Measurements from ENCODE around the gene INPP5A.
A peak's percentile ranks its signal among the peaks of the same experiment; 100 is the strongest.
"Not testable (repeated sequence)": the region's sequence is repeated elsewhere in the genome, so short reads cannot be mapped to it uniquely, and the experiment has no call there.

The INPP5A gene

DNA sequence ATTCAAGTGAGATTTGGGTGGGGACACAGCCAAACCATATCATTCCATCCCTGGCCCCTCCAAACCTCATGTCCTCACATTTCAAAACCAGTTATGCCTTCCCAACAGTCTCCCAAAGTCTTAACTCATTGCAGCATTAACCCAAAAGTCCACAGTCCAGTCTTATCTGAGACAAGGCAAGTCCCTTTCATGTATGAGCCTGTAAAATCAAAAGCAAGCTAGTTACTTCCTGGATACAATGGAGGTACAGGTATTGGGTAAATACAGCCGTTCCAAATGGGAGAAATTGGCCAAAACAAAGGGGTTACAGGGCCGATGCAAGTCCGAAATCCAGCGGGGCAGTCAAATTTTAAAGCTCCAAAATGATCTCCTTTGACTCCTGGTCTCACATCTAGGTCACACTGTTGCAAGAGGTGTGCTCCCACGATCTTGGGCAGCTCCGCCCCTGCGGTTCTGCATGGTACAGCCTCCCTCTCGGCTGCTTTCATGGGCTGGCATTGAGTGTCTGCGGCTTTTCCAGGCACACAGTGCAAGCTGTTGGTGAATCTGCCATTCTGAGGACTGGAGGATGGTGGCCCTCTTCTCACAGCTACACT lies 61.5 kb downstream of the INPP5A start:
- not testable (repeated sequence) for DNase-seq (ENCODE audit: low spot score)

DNA sequence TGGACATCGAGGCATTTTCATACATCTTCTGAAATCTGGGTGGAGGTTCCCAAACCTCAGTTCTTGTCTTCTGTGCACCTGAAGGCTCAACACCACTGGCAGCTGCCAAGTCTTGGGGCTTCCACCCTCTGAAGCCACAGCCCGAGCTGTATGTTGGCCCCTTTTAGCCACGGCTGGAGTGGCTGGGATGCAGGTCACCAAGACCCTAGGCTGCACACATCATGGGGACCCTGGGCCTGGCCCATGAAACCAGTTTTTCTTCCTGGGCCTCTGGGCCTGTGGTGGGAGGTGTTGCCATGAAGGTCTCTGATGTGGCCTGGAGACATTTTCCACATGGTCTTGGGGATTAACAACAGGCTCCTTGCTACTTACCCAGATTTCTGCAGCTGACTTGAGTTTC lies 62.1 kb downstream of the INPP5A start:
- DNase-seq (ENCODE audit: low spot score), result no peak

DNA sequence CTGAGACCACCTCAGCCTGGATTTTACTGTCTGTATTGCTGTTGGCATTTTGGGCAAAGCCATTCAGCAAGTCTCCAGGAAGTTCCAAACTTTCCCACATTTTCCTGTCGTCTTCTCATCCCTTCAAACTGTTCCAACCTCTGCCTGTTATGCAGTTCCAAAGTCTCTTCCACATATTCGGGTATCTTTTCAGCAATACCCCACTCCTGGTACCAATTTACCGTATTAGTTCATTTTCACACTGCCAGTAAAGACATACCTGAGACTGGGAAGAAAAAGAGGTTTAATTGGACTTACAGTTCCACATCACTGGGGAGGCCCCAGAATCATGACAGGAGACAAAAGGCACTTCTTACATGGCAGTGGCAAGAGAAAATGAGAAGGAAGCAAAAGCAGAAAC lies 62.8 kb downstream of the INPP5A start:
- DNase-seq (ENCODE audit: low spot score), result no peak

DNA sequence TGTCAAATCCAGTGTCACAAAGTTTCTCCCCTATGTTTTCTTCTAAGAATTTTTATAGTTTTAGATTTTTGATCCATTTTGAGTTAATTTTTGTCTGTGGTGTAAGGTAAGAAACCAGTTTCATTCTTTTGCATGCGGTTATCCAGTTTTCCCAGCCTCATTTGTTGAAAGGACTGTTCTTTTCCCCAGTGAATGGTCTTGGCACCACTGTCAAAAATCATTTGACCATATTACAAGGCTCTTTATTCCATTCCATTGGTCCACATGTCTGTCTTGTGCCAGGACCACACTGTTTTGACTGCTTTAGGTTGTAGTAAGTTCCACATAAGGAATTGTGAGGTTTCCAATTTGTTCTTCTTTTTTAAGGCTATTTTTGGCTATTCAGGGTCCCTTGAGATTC lies 64.0 kb downstream of the INPP5A start:
- DNase-seq (ENCODE audit: low spot score), result no peak

DNA sequence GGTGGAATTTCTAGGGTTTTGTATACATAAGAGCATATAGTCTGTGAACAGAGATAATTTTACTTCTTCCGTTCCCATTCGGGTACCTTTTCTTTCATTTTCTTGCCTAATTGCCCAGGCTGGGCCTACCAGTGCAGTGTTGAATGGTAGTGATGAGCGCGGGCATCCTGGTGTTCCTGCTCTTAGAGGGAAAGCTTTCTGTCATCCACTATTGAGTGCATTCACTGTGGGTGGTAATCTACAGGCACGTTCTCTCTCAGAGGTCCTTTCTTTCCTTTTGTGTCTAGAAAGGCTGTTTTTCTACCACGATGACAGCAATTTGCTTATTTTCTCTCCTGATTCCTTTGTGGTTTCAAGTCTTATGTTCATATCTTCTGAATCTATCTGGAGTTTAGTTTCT lies 65.0 kb downstream of the INPP5A start:
- no peak for DNase-seq (ENCODE audit: low spot score)

DNA sequence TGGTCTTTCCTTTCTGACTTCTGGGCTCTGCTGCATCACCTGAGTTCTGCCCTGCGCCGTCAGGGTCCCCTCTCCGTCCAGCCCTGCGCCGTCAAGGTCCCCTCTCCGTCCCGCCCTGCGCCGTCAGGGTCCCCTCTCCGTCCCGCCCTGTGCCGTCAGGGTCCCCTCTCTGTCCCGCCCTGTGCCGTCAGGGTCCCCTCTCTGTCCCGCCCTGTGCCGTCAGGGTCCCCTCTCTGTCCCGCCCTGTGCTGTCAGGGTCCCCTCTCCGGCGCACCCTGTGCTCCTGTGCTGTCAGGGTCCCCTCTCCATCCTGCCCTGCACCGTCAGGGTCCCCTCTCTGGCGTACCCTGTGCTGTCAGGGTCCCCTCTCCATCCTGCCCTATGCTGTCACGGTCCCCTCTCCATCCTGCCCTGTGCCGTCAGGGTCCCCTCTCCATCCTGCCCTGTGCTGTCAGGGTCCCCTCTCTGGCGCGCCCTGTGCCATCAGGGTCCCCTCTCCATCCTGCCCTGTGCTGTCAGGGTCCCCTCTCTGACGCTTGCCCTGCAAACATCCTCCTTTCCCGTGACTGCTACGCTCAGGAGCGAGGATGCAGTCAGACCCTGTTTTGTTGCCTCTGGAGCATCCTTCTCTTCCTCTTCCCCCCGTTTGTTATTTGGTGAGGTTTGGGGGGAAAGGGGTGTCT lies 66.4 kb downstream of the INPP5A start:
- no peak for DNase-seq (ENCODE audit: low spot score)

DNA sequence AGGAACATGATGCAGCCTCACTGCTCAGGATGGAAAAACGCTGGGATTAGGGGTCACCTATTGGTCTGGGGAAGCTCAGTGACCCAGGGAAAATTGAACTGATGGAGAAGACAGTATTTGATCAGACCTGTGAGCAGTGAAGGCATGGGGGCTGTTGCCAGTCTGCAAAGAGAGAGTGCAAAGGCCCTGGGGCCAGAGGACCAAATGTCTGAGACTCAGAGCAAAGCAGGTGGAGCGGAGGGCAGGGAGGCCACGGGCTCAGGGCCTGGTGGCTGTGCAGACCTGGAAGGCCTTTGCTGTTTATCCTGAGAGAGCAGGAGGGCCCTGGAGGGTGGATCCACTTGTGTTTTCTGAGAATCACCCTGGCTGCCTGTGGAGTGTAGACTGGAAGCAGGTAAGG lies 67.1 kb downstream of the INPP5A start:
- DNase-seq (ENCODE audit: low spot score), result no peak

DNA sequence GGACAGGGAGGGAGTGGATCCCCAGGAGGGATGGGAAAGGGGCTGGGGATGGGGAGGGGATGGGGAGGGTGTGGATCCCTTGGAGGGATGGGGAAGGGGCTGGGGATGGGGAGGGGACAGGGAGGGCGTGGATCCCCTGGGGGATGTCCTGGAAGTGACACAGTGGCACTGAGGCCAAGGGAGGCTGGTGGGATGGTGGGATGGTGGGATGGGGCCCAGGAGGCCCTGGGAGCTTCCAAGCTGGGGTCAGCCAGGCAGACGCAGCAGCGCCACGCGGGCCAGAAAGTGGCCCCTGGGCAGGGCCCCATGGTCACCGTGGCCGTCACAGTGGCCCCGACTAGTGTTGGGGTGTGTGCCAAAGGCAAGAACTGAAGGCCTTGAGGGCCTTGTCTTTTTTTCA lies 67.8 kb downstream of the INPP5A start:
- DNase-seq (ENCODE audit: low spot score), result no peak

DNA sequence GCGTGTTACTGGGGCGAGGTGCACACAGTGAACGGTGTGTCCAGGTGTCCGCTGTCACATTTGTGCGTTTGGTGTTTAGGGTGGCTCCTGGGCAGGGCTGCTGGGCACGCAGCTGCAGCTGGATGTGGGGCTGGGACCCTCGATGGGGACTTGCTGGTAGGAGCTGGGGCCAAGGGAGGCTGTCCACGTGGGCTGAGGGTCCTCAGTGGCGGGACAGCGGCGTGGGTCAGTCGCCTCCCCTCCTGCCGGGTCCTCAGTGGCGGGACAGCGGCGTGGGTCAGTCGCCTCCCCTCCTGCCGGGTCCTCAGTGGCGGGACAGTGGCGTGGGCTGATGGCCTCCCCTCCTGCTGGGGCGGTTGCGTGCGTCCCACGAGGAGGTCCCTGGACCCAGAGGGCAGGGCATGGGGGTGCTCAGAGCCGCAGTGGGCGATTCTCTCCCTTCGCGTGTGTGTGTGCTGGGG lies 68.5 kb downstream of the INPP5A start:
- no peak for DNase-seq (ENCODE audit: low spot score)

DNA sequence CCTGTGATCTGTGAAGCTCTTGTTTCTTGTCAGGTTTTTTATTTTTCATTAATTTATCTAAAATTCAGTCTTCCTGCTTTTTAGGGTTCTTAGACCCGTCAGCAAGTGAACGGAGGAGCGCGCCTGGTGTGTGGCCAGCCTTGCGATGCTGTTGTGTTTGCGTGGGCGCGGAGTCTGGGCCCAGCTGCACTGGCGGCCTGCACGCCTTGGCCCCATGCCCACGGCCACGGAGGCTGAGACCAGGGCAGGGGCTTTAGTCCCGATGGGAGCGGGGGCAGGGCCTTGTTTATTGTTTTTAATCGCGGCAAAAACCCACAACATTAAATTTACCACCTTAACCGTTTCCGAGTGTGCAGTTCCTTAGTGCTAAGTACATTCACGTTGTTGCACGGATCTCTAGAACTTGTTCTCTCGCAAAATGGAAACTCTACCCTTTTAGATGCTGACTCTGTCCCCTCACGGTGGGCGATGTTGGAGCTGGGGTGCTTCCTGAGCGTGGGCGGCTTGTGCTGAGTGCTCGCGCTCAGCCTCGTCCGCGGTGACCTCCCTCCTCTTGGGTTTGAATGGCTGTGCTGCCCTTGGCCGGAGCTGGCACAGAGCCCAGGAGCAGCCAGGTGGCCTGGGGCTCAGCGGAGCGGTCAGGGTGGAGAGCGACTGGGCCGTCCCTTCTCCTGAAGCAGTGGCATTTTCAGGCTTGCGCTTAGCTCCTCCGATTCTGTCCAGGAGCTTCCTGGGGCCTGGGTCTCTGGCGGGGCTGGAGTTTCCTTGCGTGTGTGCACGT lies 69.1 kb downstream of the INPP5A start:
- peak; percentile 79 for DNase-seq (ENCODE audit: low spot score)

DNA sequence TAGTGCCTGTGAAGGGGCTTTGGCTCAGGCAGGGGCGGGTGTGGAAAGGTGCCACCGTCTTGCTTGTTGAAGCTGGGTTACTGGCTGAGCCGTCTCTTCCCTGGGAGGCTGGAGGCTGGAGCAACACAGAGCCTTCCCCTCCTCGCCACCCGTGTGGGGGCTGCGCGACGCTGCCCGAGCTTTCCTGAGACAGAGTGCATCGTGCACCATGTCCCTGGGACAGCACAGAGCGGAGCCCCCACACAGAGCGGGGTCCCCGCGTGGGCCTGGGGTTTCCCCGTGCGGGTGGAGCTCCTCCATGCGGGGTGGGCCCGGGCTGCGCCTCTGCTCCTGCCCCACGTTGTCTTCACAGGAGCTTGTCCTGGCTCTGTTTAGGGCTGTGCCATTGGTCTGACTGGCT lies 69.9 kb downstream of the INPP5A start:
- no peak for DNase-seq (ENCODE audit: low spot score)

DNA sequence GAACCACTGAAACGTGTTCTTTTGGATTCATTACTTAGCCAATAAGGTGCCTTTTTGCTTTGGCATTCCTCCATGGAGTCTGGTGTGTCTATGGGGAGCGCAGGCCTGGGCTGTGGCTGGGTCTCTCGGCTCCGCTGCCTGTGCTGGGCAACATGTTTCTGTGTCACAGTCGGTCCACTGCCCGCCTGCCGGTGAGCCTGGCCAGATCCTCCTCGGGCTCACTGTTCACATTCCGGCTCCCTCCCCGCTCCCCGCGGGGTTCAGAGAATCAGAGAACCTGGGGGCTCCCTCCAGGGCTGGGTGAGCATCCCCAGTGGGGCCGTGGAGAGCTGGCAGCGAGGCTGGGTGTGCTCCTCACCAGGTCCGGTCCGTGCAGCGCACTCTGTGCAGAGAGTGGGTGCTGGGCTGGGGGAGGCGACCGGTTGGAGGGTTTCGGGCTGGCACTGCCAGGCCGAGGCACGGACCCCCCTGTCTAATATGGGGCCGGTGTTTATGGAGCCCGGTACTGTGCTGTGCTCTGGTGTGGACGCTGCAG lies 70.4 kb downstream of the INPP5A start:
- DNase-seq (ENCODE audit: low spot score), result no peak

DNA sequence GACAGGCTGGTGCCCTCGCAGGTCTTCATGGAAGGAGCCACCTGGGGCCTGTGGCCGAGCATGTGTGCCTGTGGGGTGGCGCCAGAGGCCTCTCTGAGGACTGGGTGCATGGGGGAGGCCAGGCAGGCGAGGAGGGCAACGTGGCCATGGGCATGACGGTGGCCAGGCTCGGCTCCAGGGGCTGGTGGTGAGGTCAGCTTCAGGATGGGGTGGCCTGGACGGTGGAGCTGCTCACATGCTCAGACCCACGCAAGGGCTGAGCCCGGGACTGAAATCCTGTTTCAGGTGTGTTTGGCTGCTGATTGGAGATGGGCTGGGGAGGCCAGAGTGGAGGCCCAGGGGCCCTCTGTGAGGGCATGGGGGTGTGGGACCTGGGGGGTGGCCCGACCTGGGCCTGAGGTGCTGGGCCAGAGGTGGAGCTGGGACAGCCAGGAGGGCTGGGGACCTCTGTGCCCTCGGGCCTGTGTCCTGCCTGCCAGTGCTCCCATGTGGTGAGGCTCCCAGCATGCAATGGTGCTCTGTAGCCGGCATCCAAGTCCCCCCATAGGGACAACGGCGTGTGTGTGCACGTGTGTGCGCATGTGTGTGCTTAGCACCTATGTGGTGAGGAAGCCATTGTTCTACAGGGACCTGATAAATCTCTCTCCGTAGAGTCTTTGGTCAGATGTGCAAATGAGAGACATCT lies 71.1 kb downstream of the INPP5A start:
- no peak for DNase-seq (ENCODE audit: low spot score)

DNA sequence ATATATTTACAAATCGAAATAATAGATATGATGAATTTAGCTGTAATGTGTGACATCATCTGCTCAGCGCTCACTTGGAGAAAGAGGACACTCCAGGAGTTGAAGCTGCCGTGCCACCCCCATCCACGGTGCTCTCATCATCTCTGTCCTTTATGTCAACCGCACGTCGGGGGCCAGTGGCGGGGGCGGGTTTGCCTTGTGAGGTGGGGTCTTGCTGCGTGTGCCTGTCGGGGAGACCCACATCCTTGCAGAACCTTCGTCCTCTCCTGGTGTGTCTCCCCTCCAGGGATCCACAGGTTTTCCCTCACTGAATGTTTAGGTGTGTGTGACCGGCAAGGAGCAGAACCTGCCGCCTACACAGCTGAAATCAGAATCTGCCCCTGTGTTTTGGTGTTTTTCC lies 71.6 kb downstream of the INPP5A start:
- no peak for DNase-seq (ENCODE audit: low spot score)

DNA sequence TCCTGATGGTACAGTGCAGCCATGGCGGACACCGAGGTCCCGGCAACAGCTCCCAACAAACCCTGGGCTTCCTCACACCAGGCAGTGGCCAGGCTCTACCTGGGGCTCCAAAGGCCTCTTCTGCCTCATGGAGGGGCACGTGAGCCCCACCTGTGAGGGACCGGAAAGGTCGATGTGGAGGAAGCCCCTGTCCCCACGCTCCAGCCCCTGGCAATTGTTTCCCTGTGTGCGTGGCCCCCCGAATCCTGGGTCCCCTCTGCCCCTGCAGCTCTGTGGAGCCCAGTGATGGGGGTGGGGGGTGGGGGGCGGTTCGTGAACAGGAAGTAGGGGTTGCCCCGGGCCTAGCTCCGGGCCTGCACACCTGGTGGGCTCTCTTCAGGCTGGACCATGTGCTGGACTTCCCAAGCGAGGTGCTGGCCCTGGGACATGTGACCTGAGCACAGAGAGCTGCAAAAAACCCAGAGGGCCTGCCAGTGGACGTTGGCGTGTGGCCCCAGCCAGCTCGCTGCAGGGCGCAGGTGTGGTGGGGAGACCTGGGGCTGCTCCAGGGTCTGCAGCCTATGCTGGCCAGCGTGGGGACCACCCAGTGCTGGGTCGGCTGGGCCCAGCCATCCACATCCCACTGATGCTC lies 72.6 kb downstream of the INPP5A start:
- DNase-seq (ENCODE audit: low spot score), result no peak

DNA sequence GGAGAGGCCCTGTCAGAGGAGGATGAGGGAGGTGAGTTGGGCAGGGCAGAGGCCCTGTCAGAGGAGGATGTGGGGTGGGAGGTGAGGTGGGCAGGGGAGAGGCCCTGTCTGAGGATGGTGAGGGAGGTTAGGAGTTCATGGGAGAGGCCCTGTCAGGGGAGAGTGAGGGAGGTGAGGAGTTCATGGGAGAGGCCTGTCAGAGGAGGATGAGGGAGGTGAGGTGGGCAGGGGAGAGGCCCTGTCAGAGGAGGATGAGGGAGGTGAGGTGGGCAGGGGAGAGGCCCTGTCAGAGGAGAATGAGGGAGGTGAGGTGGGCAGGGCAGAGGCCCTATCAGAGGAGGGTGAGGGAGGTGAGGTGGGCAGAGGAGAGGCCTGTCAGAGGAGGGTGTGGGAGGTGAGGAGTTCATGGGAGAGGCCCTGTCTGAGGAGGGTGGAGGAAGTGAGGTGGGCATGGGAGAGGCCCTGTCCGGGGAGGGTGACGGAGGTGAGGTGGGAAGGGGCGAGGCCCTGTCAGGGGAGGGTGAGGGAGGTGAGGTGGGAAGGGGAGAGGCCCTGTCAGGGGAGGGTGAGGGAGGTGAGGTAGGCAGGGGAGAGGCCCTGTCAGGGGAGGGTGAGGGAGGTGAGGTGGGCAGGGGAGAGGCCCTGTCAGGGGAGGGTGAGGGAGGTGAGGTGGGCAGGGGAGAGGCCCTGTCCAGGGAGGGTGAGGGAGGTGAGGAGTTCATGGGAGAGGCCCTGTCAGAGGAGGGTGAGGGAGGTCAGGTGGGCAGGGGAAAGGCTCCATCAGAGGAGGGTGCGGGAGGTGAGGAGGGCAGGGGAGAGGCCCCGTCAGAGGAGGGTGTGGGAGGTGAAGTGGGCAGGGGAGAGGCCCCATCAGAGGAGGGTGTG lies 73.7 kb downstream of the INPP5A start:
- DNase-seq (ENCODE audit: low spot score), result no peak

DNA sequence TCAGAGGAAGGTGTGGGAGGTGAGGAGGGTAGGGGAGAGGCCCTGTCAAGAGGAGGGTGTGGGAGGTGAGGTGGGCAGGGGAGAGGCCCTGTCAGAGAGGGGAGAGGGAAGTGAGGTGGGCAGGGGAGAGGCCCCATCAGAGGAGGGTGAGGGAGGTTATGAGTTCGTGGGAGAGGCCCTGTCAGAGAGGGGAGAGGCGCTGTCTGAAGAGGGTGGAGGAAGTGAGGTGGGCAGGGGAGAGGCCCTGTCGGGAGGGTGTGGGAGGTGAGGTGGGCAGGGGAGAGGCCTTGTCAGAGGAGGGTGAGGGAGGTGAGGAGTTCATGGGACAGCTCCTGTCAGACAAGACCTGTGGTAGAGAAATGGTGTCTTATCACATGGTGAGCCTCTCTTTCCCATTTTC lies 74.4 kb downstream of the INPP5A start:
- DNase-seq (ENCODE audit: low spot score), result no peak

DNA sequence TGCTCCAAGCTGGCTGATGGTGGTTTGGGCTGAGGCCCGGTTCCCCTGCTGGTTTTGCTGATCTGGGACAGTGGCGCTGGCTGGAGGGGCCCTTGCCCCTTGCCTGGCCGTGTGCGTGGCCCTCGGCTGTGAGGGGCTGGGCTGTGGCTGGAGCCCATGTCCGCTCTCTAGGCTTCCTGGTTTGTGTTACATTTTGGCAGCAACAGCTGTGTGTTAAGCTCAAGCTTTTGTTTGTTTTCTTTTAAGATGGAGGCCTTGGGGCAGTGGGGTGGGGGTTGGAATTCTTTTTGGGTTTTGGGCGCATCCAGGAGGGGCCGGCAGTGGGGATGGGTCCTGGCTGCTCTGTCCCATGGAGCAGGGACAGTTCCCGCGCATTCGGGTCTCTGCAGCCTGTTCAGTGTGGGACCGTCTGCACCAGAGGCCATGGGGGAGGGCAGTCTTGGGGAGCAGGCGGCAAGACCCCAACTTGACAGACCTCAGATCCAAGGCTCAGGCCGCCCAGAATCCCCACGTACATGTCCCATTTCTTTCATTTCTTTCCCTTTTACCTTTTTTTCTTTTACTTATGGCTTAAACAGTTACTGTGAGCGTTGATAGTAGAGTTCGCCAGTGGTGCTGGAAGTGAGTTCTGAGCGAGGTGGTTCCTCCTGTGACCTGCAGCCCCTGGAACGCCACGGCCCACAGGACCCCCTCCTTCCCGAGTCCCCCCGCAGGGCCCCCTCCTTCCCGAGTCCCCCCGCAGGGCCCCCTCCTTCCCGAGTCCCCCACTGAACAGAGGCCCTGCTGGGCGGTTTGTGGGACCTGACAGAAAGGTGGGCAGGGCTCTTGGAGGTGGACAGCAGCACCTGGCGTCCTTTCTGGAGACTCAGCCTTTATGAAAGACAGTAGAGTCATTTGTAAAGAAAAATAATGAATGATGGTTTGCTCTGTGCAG lies 75.3 kb downstream of the INPP5A start:
- no peak for DNase-seq (ENCODE audit: low spot score)

DNA sequence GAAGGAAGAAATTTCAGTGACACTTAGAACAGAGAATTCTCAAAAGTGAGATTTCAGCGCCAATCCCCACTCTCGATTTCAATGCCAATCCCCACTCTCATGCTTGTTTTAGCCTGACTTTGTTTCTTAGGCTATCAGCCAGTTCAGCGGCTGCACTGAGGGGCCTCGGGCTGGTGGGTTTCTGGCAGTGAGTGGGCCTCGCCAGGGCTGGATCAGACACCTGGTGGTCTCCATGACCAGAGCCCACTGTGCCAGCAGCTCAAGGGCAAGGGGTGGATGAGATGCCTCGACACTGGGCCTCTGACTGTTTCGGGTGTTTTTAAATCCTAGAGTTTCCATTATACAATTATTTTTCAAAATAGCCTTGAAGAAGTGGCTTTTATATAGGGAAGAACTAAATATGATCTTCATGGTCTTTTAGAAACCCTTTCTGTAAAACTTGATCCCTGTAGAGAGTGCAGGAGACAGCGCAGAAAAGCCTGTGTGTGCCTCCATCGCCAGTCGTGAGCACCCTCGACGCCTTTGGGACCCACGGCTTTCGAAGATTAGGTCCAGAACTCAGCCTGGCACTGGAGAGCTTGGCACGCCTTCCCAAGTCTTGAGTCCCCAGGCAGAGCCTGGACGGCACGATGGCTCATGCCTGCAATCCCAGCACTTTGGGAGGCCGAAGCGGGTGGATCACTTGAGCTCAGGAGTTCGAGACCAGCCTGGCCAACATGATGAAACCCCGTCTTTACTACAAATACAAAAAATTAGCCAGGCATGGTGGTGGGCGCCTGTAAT lies 76.2 kb downstream of the INPP5A start:
- DNase-seq (ENCODE audit: low spot score), result no peak
